ENCODE results near the gene SLC4A9. TPM values are rescaled to one million over a fixed set of nuclear protein-coding genes. Genes with fewer than 3 reads are reported as not detected.

The SLC4A9 gene
- total RNA-seq, 2 donors from 2014 or later, result 0.79 to 1.4 TPM

DNA sequence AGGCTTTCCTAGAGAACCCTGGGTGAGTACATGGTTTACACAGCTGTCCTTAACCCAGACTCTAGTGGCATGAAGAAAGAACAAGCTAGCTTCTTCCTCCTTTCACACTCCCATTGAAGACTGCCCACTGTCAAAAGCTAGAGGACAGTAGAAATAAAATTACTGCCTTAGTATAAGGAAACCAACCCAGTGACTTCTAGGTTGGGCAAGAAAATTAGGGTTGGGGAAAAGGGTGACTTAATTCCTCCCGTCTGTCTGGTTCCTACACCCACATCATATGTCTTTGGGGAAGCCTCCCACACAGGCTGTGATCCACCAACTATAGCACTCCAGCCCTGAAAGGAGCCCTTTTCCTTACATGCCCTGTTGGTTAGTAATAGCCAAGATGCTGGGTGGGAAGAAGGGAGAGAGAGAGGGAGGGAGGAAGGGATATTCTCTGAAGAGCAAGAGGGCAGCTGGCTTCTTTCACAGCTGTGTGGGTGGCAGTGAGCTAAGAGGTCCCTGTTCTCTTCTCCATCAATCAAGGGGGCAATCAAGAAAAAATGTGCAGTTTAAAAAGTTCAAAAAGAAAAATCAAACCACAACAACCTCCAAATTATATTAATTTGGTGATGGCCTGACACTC, 35.3 kb upstream of the SLC4A9 start:
- Histone ChIP-seq H3K9me3 (ENCODE audit: control insufficient read depth, low read length) (no peaks in the 10 kb centered on the region), H3K9ac (ENCODE audit: extremely low read depth, low read length, poor library complexity, severe bottlenecking) (no peak overlapping the region), H3K4me1 (ENCODE audit: control insufficient read depth, insufficient read depth, low read length) (peaks cover 15% of the 10 kb centered on the region), H3K36me3 (ENCODE audit: control insufficient read depth, insufficient read depth, low read length) (no peaks in the 10 kb centered on the region), H3K27me3 (ENCODE audit: control insufficient read depth, insufficient read depth, low read length, poor library complexity, severe bottlenecking) (no peaks in the 10 kb centered on the region), H3K4me3 (ENCODE audit: low read length) (no peak overlapping the region), H3K27ac (ENCODE audit: low read depth, low read length) (no peak overlapping the region)
- Mint-ChIP-seq H3K27me3 (ENCODE audit: insufficient read depth) (no peaks in the 10 kb centered on the region), H3K36me3 (ENCODE audit: low read depth) (no peaks in the 10 kb centered on the region), H3K4me3 (no peak overlapping the region), H3K9me3 (no peaks in the 10 kb centered on the region), H3K4me1 (peaks cover 35% of the 10 kb centered on the region), H3K27ac (no peak overlapping the region)
- no peak for TF ChIP-seq CTCF (conservative IDR thresholded peaks at IDR 0.05)
- 91% methylated on average over 1 of the region's 1 CpG; no CpG with 5 or more reads in 1 of the 2 experiments for WGBS, 2 experiments (ENCODE audit: insufficient coverage in 1 of 2, insufficient read length in 1 of 2)
- no peak for DNase-seq

DNA sequence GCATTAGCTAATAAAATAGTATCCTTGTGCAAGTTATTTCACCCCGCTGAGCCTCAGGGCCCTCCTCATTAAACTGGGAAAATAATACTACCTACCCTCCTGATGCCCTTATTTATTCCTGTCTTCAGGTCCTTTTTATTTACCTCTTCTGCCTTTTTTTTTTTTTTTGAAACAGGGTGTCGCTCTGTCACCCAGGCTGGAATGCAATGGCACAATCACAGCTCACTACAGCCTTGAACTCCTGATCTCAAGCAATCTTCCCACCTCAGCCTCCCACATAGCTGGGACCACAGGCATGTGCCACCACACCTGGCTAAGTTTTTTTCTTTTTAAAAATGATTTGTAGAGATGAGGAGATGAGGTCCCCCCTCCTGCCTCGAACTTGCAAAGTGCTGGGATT, 34.5 kb upstream of the SLC4A9 start:
- Mint-ChIP-seq H3K27ac (no peak overlapping the region), H3K9me3 (no peaks in the 10 kb centered on the region), H3K4me1 (peaks cover 35% of the 10 kb centered on the region), H3K27me3 (ENCODE audit: insufficient read depth) (no peaks in the 10 kb centered on the region), H3K36me3 (ENCODE audit: low read depth) (no peaks in the 10 kb centered on the region), H3K4me3 (no peak overlapping the region)
- peaks cover 15% of the 10 kb centered on the region for H3K4me1 ChIP-seq (ENCODE audit: control insufficient read depth, insufficient read depth, low read length)
- no peak for TF ChIP-seq CTCF (conservative IDR thresholded peaks at IDR 0.05)
- no peak overlapping the region for H3K9ac ChIP-seq (ENCODE audit: extremely low read depth, low read length, poor library complexity, severe bottlenecking)
- no peak overlapping the region for H3K4me3 ChIP-seq (ENCODE audit: low read length)
- H3K27ac ChIP-seq (ENCODE audit: low read depth, low read length), result no peak overlapping the region
- H3K27me3 ChIP-seq (ENCODE audit: control insufficient read depth, insufficient read depth, low read length, poor library complexity, severe bottlenecking), result no peaks in the 10 kb centered on the region
- no peak for DNase-seq
- H3K36me3 ChIP-seq (ENCODE audit: control insufficient read depth, insufficient read depth, low read length), result no peaks in the 10 kb centered on the region
- 92 to 100% methylated on average over 2 to 3 of the region's 3 CpGs for WGBS, 2 experiments (ENCODE audit: insufficient coverage in 1 of 2, insufficient read length in 1 of 2)
- no peaks in the 10 kb centered on the region for H3K9me3 ChIP-seq (ENCODE audit: control insufficient read depth, low read length)

DNA sequence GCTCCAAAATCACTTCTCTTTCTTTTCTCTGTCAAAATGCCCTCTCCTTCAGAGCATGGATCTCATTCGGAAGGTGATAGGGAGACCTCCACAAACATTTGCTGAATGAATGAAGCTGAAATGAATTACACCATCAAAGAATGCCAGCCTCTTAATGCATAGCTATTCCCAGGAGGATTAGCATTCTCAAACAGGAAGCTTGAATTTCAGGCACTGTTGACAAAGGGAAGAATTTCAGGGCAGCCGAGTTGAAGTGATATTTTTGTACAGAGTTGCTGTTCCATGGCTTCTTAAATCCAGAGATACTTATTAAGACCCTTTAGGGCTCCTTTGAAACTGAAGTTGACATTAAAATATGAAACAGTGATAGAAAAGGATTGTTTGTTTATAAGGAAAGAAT, 32.4 kb upstream of the SLC4A9 start:
- Mint-ChIP-seq H3K4me3 (no peak overlapping the region), H3K27me3 (ENCODE audit: insufficient read depth) (no peaks in the 10 kb centered on the region), H3K36me3 (ENCODE audit: low read depth) (no peaks in the 10 kb centered on the region), H3K4me1 (peaks cover 38% of the 10 kb centered on the region), H3K9me3 (no peaks in the 10 kb centered on the region), H3K27ac (peak overlapping the region; percentile 87)
- Histone ChIP-seq H3K9me3 (ENCODE audit: control insufficient read depth, low read length) (no peaks in the 10 kb centered on the region), H3K4me3 (ENCODE audit: low read length) (no peak overlapping the region), H3K27ac (ENCODE audit: low read depth, low read length) (no peak overlapping the region), H3K9ac (ENCODE audit: extremely low read depth, low read length, poor library complexity, severe bottlenecking) (peak overlapping the region; percentile 31), H3K36me3 (ENCODE audit: control insufficient read depth, insufficient read depth, low read length) (no peaks in the 10 kb centered on the region), H3K27me3 (ENCODE audit: control insufficient read depth, insufficient read depth, low read length, poor library complexity, severe bottlenecking) (no peaks in the 10 kb centered on the region), H3K4me1 (ENCODE audit: control insufficient read depth, insufficient read depth, low read length) (peaks cover 15% of the 10 kb centered on the region)
- WGBS, 2 experiments (ENCODE audit: insufficient coverage in 1 of 2, insufficient read length in 1 of 2), result 75% methylated on average over 1 to 2 of the region's 2 CpGs
- no peak for DNase-seq
- TF ChIP-seq CTCF (conservative IDR thresholded peaks at IDR 0.05), result no peak
